Stimulated activated naive CD8-positive, alpha-beta T cell treated with anti-CD3 and anti-CD28 coated beads, Interleukin-15, amount 100 ng/mL, for 72 hours (primary cell): ENCODE measurements around the gene SGSM2.

Experiments
- ATAC-seq: fragments of 150-1000 bp; cut with Tn5 transposase; 2 replicates; pipeline ENCODE4 v1.10.0; 2021; ENCODE audit warnings: mild to moderate bottlenecking, moderate library complexity
- DNase-seq, 2 donors: peaks; one replicate each; pipeline ENCODE4 v3.0.0; 2021 to 2022
- H3K27ac Mint-ChIP-seq, 2 donors: one replicate each; pipeline ENCODE4 v1.8.0; 2022; ENCODE audit warnings: mild to moderate bottlenecking in 2 of 2, mixed read lengths in 2 of 2, moderate library complexity in 2 of 2
- H3K27me3 Mint-ChIP-seq: one replicate; pipeline ENCODE4 v1.8.0; 2022; ENCODE audit warnings: mixed read lengths
- H3K4me1 Mint-ChIP-seq: one replicate; pipeline ENCODE4 v1.8.0; 2022; ENCODE audit warnings: mild to moderate bottlenecking, mixed read lengths
- H3K4me3 Mint-ChIP-seq, 2 donors: one replicate each; pipeline ENCODE4 v1.8.0; 2022; ENCODE audit warnings: mild to moderate bottlenecking in 2 of 2, mixed read lengths in 2 of 2, moderate library complexity in 1 of 2
- H3K9me3 Mint-ChIP-seq, 2 donors: one replicate each; pipeline ENCODE4 v1.8.0; 2022; ENCODE audit warnings: mixed read lengths in 2 of 2

Gene SGSM2

GRCh38 chr17:2396568-2397246 is 59.4 kb downstream of the SGSM2 start:
- DNase-seq (peak; percentile 53 to 68), ATAC-seq (no peak)
- no peaks in the 10 kb centered on the region for H3K27me3 Mint-ChIP-seq
- H3K4me1 Mint-ChIP-seq, result peaks cover 71% of the 10 kb centered on the region
- H3K4me3 Mint-ChIP-seq, result peak overlapping the region; percentile 85 to 98
- H3K9me3 Mint-ChIP-seq, result no peaks in the 10 kb centered on the region
- H3K27ac Mint-ChIP-seq, result peak overlapping the region; percentile 19 to 94

GRCh38 chr17:2397247-2398171 is 60.2 kb downstream of the SGSM2 start:
- ATAC-seq, result no peak
- DNase-seq, result no peak
- peak overlapping the region; percentile 85 to 98 for H3K4me3 Mint-ChIP-seq

DNA sequence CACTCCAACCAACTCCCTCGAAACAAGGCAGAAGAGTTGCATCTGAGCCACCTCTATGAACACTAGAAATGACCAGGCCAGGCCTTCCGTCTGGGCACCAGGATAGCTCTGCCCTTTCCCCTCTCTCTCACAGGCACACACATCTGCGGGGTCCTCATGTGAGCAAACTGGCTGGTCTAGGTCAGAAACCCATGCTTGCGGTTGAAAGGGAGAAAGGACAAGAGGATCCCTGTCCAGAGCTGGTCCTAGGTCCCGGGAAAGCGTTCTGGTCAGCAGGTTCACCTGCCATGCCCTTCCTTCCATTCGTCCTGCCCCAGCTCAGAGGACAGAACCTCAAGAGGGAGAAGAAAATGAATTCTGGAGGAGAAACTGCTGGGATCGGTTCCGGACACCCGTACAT is 60.9 kb downstream of the SGSM2 start:
- DNase-seq (no peak), ATAC-seq (no peak)
- Mint-ChIP-seq H3K9me3 (no peaks in the 10 kb centered on the region), H3K4me1 (peaks cover 74% of the 10 kb centered on the region), H3K27me3 (no peaks in the 10 kb centered on the region), H3K4me3 (peak overlapping the region; percentile 85 to 98), H3K27ac (peak overlapping the region; percentile 49 to 57)

More at GRCh38 chr17:2397247-2398171, 60.2 kb downstream of the SGSM2 start:
- Mint-ChIP-seq H3K27ac (peak overlapping the region; percentile 19 to 94), H3K9me3 (no peaks in the 10 kb centered on the region), H3K27me3 (no peaks in the 10 kb centered on the region), H3K4me1 (peaks cover 68% of the 10 kb centered on the region)

DNA sequence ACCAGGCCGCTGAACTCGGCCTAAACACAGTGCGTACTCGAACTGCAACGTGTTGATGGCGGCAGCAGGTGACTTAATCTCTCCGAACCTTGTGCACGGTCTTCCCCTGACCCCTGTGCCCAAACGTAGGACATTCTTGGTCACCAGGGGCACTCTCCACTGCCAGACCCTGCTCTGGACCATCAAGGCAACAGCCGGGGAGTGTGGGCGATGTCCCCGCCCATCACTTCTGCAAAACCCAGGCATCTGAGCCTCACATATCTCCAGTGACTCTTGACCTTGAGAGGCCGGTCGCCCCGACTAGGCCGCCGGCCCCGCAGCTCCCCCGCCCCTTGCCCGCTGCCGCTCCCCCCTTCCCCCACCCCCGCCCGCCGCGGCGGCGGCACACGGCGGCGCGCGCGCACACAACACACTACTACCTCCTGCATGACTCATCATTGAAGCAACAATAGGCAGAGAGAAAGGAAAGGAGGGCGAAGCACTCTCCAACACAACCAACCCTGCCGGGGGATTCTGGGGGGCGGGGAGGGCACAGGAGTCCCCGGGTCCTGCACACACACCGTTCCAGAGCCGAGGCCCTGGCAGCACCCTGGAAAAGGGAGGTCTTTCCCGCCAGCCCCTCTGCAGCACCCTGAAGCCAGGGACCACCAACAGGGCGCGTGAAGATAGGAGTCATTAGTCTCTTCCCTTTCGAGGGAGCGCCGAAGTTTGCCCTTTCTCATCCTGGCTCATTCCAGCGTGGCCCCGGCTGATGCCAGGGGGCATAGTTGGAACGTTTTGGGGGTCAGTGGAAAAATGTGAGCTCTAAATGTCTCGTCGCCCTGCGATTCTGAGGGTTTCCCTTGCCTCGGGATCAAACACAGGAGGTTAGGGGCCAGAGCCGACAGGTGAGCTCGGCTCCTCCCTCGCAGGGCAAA is 61.6 kb downstream of the SGSM2 start:
- DNase-seq (peak in 1 of 2 donors; percentile 53), ATAC-seq (peak; percentile 13)
- peak overlapping the region; percentile 94 to 96 for H3K27ac Mint-ChIP-seq
- H3K4me3 Mint-ChIP-seq, result peak overlapping the region; percentile 85 to 98
- H3K4me1 Mint-ChIP-seq, result peaks cover 74% of the 10 kb centered on the region
- H3K9me3 Mint-ChIP-seq, result no peaks in the 10 kb centered on the region
- no peaks in the 10 kb centered on the region for H3K27me3 Mint-ChIP-seq

DNA sequence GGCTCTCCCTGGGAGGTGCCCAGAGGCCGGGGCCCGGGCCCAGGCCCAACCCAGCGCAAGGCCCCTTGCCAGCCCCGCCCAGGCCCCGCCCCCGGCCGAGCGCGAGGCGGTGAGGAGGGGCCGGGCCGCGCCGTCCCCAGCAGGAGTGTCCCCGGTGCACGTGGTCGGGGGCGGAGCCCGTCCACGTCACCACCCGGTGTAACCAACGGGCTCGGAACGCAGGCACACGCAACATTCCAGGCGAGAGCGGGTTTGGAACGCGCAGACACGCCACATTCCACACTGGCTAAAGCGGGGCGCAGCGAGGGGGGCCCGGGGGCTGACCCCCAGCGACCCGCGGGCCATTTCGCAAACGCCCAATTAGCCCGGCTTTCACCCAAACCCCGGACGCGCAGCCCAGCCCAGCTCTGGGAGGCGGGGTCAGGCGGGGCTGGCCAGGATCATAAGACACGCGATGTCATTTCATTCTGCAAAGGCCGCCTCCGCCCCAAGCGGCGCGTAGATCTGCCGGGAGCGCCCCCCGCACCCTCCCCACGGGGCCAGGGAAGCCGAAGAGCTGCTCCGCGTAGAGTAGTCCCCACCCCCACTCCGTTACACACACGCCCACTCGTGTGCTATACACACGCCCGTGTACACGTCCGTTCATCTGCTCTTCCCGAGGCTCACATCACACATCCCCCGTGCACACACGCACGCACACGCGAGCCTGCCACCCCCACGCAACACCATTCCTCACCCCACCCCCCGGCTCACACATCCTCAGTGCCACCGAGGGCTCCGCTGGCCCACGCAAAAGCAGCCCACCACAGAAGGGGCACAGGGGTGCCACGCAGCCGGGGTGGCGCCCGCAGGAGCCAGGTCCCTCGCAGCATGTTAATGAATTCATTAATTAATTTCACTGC is 62.5 kb downstream of the SGSM2 start:
- peak; percentile 91 to 93 for DNase-seq

DNA sequence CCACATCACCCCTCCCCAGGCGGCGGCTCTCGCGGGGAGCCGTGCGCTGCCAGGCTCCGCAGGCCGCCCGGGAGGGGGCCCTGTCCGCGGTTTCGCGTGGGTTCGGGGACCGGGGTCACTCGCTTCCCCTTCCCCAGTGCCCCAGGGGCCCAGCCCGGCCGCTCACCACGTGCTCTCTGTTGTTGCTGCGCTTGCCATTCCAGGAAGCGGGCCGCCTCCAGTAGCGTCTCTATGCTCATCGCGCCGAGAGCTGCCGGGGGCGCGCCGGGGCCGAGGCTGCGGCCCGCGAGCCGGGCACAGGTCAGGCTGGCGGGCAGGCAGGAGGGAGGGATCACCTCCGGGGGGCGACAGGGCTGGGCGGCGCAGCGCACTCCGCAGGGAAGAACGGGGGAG is 63.2 kb downstream of the SGSM2 start:
- peak overlapping the region; percentile 85 to 98 for H3K4me3 Mint-ChIP-seq
- DNase-seq, result peak; percentile 74 to 76
- ATAC-seq, result peak; percentile 18
- H3K27ac Mint-ChIP-seq, result peak overlapping the region; percentile 92 to 100
- H3K4me1 Mint-ChIP-seq, result peaks cover 71% of the 10 kb centered on the region
- H3K27me3 Mint-ChIP-seq, result no peaks in the 10 kb centered on the region
- no peaks in the 10 kb centered on the region for H3K9me3 Mint-ChIP-seq

More for the DNA sequence above, 62.5 kb downstream of the SGSM2 start:
- Mint-ChIP-seq H3K9me3 (no peaks in the 10 kb centered on the region), H3K4me3 (peak overlapping the region; percentile 85 to 98), H3K27ac (peak overlapping the region; percentile 94 to 100), H3K4me1 (peaks cover 71% of the 10 kb centered on the region), H3K27me3 (no peaks in the 10 kb centered on the region)
- peak; percentile 73 for ATAC-seq

DNA sequence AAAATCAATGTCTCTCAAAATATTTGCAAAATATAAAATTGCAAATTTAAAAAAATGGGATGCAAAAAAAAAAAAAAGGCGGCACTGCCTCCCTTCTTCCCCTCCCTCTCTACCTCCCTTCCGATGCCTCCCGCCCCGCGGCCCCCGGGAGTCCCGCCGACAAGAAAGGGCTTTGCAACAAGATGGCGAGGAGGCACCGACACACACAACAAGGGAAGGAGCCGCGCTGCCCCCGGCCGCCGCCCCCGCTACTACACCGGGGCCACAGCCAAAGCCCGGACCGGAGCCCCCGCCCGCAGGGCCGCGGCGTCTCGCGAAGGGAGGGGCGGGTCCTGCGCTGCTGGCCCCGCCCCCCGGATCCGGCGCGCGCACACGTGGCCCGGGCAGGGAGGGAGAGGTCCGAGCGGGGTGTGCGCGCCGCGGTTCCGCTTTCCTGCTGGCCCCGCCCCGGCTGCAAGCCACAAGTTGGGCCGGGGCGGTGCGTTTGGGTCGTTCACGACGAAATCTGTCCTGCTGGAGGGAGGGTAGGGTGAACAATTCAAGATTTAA is 63.6 kb downstream of the SGSM2 start, which contains the start of gene MNT:
TSS of gene MNT (minus strand) at position 184 of the 549 bp plus-strand sequence. CDS start 348 bp downstream, outside the sequence.
- Mint-ChIP-seq H3K27me3 (no peaks in the 10 kb centered on the region), H3K27ac (peak within 1 kb of the TSS; percentile 99 to 100), H3K4me3 (peak within 1 kb of the TSS; percentile 85 to 98), H3K4me1 (peaks cover 68% of the 10 kb centered on the region), H3K9me3 (no peaks in the 10 kb centered on the region)
- peak; percentile 96 to 97 for DNase-seq
- peak; percentile 54 for ATAC-seq

- Mint-ChIP-seq H3K4me3 (peak overlapping the region; percentile 85 to 98), H3K4me1 (peaks cover 64% of the 10 kb centered on the region), H3K27ac (peak overlapping the region; percentile 97 to 99), H3K9me3 (no peaks in the 10 kb centered on the region), H3K27me3 (no peaks in the 10 kb centered on the region)
- ATAC-seq, result peak; percentile 75
- DNase-seq, result peak; percentile 99
These were observed 64.3 kb downstream of the SGSM2 start for GRCh38 chr17:2401426-2402221.

- no peaks in the 10 kb centered on the region for H3K27me3 Mint-ChIP-seq
- H3K4me1 Mint-ChIP-seq, result peaks cover 61% of the 10 kb centered on the region
- DNase-seq, result no peak
- H3K9me3 Mint-ChIP-seq, result no peaks in the 10 kb centered on the region
- ATAC-seq, result no peak
- H3K4me3 Mint-ChIP-seq, result peak overlapping the region; percentile 77 to 80
- H3K27ac Mint-ChIP-seq, result peak overlapping the region in 1 of 2 donors; percentile 84
These were observed 65.2 kb downstream of the SGSM2 start for GRCh38 chr17:2402544-2402943.

- H3K27ac Mint-ChIP-seq, result no peak overlapping the region
These were observed 65.7 kb downstream of the SGSM2 start for GRCh38 chr17:2403044-2403443.

GRCh38 chr17:2405247-2405926 is 68.1 kb downstream of the SGSM2 start:
- DNase-seq (no peak), ATAC-seq (no peak)
- Mint-ChIP-seq H3K9me3 (no peaks in the 10 kb centered on the region), H3K4me3 (no peak overlapping the region), H3K27me3 (no peaks in the 10 kb centered on the region), H3K27ac (no peak overlapping the region), H3K4me1 (peaks cover 36% of the 10 kb centered on the region)

More at GRCh38 chr17:2403044-2403443, 65.7 kb downstream of the SGSM2 start:
- Mint-ChIP-seq H3K4me1 (peaks cover 56% of the 10 kb centered on the region), H3K27me3 (no peaks in the 10 kb centered on the region), H3K9me3 (no peaks in the 10 kb centered on the region), H3K4me3 (peak overlapping the region; percentile 77 to 80)
- ATAC-seq (no peak), DNase-seq (no peak)

GRCh38 chr17:2406271-2406902 is 69.1 kb downstream of the SGSM2 start:
- H3K9me3 Mint-ChIP-seq, result no peaks in the 10 kb centered on the region
- H3K27ac Mint-ChIP-seq, result peak overlapping the region in 1 of 2 donors; percentile 68
- no peak for DNase-seq
- peaks cover 36% of the 10 kb centered on the region for H3K4me1 Mint-ChIP-seq
- no peaks in the 10 kb centered on the region for H3K27me3 Mint-ChIP-seq
- H3K4me3 Mint-ChIP-seq, result no peak overlapping the region
- no peak for ATAC-seq
